ENCODE results near the gene VIPR2.

Gene VIPR2

DNA sequence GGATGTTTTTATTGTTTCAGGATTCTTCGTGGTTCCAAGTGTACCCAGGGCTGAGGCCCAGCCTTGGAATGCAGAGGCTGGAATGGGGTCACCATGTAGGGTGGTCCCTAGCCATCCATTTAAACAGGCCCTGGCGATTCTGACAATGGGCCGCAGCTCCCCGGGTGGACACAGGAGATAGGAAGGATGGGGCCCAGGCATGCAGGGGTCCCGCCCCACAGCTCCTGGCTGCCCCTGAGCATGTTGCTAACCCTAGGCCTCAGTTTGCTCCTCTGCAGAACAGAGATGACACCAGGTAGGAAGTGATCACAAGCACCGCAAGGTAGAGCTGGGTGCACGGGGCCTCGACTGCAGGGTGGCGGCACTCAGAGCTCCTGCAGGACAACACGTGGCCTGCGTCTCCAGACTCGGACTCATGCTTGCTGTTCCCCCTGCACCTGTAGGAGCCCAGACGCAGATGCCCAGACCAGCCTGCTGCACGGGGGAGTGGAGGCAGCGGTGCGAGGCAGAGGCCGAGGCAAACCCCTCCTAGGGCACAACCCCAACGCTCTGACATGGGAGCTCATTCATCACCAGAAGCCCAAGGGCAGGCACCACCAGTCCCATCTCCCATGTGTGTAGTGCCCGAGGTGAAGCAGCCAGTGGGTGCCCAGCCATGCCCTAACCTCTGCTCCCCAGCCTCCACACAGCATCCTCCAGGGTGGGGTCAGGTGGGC is 25.5 kb downstream of the VIPR2 start:
- no peak for DNase-seq

DNA sequence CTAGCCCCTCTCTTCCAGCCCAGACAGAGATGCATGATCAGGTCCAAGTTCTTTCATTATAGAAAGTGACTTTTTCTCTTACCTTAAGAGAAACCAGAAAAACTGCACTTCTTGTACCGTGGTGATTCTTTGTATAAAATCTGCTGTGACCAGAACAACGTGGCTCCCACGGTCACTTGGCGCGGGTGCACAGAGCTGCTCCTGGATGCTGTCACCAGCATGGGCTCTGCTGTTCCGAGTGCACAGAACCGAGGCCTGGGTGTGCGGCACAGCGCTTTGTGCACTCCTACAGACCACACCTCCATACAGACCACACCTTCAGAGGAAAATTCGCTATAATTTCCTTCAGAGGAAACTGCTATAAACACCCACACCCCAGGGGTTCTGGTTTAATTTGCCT is 26.0 kb downstream of the VIPR2 start:
- DNase-seq: no peak

DNA sequence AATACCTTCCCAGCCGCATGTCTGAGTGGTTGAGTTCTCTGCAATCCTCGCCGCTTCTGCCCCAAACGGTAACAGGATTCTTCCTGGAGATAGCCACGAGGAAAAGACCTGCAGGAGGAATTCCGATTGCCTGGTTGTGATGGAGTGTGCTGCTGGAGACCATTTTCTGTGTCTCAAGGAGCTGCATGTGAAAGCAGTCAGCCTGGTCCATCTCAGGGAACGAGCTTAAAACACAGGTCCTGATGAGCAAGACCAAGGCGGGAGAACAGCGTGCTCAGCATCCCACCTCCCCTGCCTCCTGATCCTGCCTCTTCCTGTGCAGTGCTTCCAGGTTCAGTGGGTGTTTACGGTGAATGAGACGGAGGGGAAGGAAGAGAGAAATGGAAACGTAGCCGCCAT is 26.5 kb downstream of the VIPR2 start:
- no peak for DNase-seq

DNA sequence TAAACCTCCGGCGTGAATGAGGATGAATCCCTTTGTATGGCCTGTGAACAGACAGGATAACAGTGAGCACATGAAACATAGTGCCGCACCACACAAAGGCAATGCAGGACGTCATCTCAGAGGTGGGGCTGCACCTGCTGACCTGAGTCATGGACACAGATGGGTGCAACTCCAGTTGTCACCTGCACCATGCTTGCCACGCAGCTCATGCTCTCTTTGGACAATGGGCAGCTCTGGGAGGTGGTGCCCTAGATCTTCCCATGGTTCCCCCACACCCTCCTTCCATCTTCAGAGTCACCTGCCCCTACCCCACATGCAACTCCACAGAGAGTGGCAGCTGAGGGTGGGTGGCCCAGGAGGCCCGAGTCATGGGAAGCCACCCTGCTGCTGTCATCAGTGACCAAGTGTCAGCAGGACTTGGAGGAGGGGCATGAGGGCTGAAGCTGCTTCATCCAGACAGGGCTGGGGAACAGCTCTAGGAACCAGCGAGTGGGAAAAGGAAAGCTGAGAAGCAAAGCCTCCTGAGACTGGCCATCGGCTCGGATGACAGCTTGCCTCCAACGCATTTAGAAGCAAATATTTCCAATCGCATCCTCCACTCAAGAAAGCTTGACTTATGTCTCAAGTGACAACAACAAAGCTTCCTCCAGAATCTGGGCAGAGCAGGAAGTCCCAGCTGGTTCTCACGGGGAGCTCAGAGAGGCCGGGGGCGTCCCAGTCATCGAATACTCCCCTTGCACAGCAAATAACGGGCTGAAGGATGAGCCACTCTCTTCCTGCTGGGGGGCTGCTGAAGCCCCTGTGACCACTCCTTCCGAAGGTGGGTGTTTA is 27.1 kb downstream of the VIPR2 start:
- no peak for DNase-seq

DNA sequence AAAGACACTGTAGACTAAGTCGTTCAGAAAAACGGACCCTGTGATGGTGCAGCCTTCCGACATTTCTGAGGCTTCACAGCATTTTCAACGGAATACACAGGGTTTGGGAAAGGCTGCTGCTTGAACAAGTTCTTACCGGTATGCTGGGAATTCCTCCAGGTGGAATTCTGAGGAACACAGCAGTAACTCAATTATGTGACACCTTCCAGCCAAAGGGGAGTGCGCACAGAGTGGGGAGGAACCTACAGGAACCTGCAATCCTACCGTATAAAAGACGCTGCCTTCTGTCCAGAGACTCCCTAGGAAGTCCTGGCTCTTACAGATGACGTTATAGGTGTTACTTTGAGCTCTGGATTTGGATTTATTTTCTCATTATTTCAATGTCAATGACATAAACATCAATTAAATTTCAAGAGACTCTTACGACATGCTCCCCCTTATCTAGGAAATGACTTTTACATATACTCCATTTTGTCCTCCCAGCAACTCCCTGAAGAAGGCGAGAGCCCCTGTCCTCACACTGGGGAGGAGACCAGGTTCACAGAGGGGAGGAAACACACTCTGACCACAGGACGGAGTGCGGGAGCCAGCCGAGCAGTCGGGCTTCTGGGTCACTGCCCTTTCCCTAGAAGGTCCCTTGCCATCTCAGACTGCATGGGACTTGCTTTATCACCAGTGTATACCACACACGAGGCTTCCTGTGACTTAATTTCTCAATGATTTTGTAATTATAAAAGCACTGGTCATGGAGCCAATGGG is 27.9 kb downstream of the VIPR2 start:
- no peak for DNase-seq

DNA sequence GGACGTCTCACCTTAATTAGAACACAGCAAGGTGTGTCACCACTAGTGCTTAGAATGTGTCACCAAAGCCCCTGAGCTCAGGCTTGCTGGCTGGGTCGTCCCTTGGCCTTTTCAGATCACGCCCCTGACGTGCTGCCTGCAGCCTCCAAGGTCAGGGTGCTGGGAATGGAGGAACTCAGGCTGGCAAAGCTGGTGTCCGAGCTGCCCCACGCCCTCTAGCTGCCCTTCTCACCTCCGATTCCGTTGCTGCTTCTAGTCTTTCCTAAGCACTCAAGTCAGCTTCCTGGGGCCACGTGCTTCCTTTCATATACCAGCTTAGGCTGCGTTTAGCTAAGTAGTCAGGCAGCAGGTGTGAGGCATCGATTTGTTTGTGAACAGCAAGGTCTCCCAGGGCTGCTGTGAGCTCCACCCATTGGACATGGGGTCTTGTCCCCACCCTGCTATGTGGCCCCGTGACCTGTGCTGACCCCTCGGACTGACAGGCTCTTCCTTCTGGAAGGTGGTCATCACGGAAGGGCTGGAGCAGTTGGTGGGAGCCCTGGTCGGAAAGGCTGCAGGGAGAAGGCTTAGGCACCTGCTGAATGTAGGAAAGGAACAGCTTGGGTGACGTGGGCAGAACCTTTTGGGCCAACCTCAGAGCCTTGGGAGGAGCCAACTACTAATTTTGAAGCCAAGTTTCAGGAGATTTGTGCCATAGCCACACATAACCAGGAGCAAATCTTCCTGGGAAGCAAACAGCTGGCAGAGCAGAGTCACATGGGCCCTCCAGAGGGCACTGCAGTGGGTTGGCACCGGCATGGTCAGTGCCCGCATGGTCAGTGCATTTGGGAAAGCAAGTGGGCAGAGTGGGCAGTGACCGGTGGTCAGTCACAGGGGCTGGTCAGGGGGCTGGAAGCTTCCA is 28.8 kb downstream of the VIPR2 start:
- no peak for DNase-seq

DNA sequence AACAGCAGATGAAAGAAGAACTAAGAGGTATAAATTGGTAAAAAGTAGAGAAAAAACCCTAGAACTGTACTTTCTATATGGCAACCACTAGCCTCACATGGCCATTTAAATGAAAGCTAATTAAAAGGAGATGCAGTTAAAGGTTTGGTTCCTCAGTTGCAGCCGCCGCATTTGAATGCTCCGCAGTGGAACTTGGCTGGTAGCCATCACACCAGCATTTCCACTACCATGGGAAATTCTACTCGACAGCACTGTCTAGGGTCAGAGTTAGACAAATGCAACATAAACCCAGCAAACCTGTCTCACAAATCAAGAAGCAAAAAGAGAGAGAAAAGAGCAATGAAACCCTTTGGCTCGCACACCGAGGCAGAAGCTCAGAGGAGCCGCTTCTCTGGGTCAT is 29.7 kb downstream of the VIPR2 start:
- DNase-seq: no peak

DNA sequence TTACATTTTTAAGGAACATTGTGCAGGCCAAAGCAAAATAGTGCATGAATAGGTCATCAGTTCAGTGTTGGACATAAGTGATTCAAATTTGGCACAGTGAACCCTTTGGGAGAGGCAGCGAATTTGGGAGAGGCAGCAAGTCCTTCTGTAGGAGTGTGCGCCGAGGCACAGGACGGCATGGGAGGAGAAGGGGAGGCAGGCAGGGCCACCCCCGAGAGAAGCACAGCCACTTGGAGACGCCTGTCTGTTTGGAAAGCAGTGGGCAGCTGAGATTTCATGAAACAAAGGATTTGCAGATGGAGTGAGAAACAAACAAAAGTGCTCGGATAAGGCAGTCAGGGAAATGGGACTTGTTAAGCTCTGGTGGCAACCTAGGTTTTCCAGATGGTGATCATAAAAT is 30.6 kb downstream of the VIPR2 start:
- DNase-seq: no peak

DNA sequence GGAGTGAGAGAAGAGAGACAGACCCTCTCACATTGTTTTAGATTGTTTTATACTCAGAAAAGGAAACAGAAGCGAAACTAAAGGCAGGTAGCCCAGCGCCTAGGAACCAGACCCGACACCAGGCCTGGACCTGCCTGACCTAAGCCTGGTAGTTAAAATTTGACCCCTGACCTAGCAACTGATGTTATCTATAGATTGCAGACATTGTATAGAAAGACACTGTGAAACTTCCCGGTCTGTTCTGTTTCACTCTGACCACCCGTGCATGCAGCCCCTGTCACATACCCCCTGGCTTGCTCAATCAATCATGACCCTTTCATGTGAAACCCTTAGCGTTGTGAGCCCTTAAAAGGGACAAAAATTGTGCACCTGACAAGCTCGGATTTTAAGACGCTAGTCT is 31.6 kb downstream of the VIPR2 start:
- no peak for DNase-seq

DNA sequence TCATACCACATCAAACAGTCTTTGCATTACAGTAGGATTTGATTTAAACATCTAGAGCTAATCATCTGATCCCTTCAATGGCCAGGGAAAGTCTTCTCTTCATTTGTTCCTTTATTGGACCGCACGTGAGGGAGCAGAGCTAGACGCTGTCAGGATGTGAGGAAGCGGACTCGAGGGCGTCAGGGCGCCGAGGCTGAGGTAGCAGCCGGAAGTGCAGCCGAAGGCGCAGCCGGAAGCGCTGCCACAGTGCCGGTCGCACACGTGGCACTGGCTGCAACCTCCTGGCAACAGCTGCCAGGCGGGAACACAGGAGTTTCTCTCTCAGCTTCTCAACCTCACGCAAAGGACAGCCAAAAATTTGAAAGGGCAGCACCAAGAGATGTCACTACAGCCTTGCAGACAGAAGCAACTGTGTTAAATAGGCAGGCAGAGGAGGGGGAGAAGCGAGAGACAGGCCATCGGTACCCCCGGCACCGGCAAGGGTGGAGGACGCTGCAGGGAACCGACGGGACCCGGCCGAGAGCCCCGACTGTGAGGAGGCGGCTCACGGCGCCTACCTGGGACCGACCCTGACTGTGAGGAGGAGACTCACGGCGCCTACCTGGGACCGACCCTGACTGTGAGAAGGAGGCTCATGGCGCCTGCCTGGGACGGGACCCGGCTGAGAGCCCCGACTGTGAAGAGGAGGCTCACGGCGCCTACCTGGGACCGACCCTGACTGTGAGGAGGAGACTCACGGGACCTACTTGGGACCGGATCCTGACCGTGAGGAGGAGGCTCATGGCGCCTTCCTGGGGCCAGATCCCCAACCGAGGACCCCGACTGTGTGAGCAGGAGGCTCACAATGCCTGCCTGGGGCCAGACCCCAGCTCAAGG is 32.3 kb downstream of the VIPR2 start:
- no peak for DNase-seq

DNA sequence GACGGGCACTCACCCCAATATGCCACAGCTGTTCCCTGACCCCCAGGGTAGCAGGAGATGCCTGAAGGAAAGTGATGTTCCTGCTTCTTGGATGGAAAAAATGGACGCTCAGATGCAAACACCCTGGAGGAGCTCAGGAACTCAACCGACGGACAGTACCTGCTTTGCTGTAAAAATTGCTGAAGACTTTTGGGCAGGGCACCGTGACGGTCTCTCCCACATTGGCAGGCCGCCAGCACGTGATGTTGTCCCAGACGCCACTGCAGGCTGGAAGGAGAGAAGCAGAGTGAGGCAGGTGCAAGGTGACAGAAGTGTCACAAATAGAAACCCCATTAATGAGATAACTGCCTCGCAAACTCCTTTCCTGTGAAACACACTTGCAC is 35.0 kb downstream of the VIPR2 start:
- DNase-seq: no peak

DNA sequence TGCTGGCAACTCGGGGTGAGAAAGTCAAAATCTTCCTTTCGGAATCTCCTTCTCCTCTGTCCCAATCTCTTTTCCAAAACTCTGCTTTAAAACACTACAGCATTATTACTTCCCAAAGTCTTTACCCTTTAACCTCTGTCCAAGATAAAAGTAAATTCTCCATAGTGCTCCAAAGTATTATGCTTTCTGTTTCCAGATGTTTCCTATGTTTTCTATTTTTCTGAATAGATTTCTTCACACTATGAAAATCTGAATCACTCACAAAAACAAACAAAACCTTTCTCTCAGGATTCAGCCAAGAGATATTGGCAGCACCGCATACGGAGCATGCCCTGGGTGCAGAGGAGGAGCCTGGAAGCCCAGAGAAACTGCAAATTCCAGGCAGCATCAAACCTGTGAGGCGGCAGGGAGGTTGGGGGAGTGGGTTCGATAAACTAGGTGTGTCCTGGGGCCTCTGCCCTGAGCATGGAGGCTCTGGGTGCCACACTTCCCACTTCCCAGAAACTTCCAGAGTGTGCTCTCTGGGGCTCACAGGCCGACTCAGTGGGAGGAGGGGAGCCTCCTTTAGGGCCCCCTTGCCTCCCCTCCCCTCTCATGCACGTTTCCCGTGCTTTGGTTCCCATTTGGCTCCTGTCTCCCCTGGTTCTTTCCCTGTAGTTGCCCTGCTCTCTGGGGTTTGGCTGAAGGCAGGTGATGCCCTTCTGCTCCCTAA is 35.6 kb downstream of the VIPR2 start:
- no peak for DNase-seq

DNA sequence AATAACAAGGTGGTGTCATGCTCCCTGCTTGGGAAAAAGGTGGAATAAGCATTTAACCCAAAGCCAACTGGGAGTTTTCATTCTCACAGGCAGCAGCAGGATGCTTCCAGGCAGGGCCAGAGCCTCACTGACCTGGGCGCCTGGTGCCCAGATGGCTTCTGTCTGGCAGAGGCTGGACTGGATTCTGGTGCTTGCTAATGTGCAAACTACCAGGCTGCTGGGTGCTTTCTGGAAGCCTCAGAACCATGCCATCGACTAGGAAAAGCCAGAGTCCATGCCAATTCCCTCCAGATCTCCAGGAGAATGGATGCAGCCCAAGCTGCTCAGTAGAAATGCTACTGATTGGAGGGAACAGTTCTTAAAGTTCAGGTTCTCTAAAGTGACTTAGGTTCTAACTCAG is 36.2 kb downstream of the VIPR2 start:
- no peak for DNase-seq

DNA sequence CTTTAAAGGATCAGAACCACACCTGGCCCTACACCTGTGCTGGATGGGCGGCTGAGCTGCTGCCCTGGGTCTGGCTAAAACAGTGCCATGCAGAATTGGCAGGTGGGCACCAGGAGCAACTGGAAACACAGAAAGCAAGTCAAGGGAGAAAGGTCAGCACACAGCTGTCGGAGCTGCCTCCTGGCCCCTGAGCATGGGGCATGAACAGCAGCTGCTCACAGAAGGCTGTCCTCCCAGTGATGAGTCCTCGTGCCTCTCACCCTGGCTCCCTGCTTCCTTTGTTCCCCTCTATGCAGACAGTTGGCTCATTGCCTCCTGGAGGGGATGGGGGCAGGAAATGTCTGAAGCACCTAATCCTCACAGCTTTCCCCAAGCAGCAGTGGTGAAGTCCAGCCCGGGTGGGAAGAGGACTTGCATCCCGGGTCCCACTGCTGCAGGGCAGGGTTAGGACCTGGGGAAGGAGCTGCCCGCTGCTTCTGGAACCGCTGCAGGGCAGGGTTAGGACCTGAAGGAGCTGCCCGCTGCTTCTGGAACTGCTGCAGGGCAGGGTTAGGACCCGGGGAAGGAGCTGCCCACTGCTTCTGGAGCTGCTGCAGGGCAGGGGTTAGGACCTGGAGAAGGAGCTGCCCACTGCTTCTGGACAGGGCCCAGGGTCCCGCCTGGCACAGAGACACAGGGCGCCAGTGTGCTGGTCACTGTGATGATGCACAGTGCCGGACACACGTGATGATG is 37.3 kb downstream of the VIPR2 start:
- no peak for DNase-seq

DNA sequence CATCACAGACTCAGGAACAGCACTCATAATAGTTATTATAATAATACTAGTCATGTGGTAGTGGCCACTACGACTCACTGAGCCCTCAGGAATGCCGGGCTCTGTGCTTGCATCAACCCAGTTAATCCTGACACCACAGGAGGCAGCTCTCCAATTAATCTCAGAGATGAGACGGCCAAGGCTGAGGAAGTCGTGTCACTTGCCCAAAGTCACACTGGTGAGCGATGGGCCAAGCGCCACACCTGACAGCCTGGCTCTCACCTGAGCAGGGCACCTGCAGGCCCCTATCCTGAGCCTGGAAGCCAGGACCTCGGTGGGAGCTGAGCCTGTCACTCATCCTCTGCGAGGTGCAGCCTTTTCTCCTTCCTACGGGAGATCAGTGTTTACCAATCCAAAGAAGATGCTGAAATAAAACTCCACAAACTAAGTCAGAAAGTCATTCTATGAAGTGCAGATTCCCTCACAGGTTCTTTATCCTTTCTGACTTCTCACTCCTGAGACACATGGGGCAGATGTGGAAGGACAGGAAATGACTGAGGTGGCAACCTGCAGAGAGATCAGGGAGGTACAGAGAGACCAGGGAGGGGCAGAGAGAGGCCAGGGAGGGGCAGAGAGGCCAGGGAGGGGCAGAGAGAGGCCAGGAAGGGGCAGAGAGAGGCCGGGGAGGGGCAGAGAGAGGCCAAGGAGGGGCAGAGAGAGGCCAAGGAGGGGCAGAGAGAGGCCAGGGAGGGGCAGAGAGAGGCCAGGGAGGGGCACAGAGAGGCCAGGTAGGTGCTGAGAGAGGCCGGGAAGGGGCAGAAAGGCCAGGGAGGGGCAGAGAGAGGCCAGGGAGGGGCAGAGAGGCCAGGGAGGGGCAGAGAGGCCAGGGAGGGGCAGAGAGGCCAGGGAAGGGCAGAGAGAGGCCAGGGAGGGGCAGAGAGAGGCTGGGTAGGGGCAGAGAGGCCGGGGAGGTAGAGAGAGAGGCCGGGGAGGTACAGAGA is 38.5 kb downstream of the VIPR2 start:
- no peak for DNase-seq

DNA sequence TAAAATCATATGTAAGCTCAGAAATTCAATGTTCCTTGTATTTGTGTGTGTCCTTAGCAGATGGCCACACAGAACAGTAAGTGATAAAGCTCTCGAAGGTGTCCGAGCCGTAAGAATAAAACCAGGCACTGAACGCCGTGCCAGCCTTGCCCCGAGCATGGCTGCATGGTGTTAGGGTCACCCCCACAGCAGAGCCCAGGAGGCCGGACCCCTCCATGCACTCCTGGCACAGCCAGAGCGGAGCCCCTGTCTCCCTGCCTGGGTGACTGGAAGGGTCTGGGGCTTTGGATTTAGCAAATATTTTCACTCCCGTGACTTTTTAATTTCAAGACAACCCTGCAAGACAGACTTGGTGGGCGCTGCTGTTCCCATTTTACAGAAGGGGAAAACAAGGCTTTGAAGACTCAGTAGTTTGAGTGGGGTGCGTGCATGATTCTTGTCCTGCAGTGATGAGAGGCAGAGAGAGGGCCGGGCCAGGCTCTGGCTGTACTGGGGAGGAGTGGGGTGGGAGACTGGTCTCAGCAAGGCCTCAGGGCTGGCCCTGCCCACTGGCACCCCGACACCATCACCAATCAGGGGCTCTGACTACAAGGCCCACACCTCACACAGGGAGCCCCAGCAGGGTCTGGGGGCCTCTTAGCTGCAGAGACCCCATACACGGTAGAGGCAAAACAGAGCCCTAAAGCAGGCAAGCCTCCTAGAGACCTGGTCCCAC is 39.4 kb downstream of the VIPR2 start:
- no peak for DNase-seq

DNA sequence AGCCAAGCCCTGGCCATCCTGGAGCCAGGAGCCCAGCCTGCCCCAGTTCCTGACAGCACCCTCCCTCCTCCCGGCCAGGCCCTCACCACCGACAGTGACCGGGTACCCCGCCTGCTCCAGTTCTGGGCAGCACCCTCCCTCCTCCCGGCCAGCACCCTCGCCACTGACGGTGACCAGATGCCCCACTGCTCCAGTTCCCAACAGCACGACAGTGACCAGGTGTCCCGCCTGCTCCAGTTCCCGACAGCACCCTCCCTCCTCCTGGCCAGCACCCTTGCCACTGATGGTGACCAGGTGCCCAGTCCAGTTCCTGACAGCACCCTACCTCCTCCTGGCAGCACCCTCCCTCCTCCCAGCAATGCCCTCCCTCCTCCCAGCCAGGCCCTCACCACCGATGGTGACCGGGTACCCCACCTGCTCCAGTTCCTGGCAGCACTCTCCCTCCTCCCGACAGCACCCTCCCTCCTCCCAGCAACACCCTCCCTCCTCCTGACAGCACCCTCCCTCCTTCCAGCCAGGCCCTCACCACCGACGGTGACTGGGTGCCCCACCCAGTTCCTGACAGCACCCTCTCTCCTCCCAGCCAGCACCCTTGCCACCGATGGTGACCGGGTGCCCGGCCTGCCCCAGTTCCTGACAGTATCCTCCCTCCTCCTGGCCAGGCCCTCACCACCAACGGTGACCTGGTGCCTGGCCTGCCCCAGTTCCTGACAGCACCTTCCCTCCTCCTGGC is 40.3 kb downstream of the VIPR2 start:
- DNase-seq: no peak
